GM18520 (cell line): ENCODE data around the gene OPALIN.

ENCODE experiments used
- ATAC-seq: cut with Tn5 transposase; IDR thresholded peaks from one replicate; pipeline ENCODE4 v1.9.1; 2021; ENCODE audit not compliant: unreplicated experiment

OPALIN gene

DNA sequence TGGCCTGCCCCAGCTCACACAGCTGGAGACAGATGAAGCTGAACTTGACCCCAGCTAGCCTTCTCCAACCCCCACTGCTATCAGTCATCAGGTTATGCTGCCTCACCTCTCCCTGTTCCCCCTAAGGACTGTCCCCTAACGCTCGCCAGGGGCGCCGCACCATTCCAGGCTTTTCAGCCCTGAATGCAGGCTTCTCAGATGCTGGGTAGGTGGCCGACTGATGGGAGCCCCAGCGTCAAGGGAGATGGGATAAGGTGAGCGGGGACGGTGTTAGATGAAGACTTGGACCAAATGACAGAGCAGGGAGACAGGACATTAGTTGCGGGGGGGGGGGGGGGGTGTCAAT lies 15.8 kb upstream of the OPALIN start:
- ATAC-seq: no peak

DNA sequence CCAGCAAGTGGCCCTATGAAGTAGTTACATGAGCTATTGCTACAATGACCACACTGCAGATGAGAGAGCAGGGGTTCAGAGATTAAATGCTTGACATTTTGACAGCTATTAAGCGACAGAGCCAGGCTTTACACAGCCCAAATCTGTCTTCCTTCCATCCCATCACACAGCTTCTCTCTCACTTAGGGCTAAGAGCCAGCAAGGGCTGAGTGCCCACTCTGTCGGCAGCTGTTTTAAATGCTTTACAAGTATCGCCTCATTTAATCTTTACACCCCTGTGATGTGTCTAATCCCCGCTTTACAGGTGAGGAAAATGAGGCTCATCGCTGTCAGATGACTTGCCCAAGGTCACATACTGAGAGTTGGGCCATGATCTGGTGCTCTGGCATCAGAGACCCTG lies 15.2 kb upstream of the OPALIN start:
- ATAC-seq: no peak

DNA sequence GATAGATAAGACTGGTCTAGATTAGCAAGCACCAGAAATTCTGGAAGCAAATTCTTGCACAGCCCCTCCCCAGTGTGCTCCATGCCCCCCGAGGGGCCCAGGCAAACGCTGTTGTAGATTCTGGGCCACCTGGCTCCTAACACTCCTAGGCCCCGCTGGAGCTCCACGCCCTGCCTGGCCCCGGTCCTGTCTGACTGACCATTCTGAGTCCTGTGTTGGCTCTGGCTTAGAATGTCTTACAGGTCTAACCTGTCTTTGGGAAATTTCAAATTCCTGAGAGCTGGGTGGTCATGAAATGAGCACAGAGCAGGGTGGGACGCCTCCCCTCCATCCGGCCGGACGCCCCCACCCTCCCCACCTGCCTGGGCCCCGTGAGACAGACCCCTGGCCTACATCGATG lies 12.6 kb upstream of the OPALIN start:
- no peak for ATAC-seq

DNA sequence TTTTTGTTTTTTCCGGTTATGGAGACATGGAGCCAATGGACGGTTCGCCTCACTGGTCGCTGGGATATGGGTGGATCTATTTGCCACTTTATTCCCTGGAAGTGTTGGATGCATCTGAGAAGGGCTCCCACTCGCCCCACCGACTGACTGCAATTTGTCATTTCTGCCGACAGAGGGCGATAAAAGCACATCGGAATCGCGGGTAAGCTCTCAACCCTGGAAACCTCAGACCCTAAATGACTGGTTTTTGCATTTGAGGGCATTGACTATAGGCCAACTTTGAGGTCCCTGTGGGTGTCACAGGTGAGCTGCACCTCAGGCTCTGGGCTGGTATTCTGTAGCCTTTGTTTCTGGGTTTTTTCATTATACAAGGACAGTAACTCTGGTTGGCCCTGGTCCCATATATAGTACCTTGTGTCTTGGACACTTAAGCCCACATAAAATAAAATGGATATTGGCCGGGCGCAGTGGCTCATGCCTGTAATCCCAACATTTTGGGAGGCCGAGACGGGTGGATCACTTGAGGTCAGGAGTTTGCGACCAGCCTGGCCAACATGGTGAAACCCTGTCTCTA lies 11.9 kb upstream of the OPALIN start:
- ATAC-seq: no peak

DNA sequence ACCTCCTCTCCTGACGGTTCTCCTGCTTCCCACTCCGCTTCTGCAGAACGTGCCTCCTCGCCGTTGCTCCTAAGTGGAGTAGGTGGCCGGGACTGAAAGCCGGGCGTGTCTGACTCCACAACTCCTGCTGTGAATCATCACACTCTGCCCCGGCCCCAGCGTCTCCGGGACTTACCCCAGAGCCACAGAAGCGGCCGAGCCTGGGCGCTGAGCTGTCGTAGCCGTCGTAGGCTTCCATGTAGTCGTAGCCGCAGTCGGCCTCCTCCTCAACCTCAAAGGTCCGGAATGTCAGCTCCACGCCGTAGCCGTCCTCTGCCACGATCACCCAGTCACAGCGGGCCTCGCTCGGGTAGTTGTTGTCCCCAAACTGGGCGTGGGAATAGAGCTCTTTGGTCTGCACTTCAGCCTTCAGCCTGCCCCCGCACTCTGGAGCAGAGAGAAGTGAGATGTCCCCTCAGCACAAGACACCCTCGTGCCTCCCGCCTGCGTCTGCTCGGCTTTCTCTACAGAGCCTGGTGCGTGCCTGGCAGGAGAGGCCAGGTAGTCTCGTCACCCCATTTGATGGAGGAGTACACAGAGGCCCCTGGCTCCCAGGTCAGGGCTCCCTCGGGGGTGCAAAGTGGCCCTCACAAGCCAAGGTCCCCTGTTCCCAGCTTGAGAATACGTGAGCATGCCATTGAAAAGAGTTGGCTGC lies 11.2 kb upstream of the OPALIN start:
- no peak for ATAC-seq

DNA sequence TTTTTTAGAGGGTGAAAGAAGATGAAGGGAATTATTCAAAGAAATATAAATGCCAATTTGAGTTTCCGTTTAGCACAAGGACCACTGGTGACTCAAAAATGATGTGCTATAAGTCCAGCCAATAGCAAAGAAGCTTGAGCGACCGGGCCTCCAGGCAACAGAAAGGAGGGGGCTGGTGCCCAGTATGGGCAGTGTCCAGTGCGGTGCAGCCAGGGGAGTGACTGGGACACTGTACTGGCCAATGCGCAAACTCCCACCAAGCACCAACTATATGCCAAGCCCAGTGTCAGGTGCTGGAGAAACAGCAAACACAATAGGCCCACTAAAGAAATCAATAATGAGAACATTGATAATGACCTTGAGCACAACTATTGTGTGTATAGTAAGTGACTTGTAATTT lies 10.2 kb upstream of the OPALIN start:
- no peak for ATAC-seq

DNA sequence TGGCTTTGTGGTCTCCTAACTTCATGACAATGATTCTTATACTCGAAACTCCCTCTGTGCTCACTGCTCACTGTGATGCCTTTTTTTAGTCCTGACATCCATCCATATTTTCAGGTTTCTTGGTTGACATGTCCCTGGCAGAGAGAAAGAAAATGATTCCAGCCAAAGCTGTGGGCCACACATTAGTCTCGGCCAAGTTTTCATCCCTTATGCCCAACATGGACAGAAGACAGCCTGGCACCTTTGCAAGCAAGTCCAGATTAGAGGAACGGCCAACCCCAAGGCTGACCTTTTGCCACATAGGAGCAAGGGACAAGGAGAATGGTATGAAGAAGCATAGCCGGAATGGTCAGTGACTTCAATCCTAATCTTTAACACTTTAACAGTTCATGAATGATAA lies 8.7 kb upstream of the OPALIN start:
- ATAC-seq: no peak

DNA sequence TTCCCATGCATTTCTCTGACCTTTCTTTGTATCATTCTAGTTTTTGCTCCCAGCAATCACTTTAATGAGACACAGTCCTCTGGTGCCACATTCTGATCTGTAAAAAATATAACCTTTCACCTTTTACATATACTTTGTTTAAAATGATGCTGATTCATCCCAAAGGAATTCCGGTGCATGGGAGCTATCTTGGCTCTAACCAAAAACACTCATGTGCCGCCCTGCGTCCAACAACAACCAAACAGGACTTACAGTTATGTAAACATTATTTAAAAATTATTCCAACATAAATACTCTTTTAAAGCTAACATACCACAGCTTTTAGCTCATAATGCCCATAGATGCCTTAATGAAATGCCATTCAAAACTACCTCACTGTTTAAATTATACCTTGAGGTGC lies 7.7 kb upstream of the OPALIN start:
- ATAC-seq: no peak

DNA sequence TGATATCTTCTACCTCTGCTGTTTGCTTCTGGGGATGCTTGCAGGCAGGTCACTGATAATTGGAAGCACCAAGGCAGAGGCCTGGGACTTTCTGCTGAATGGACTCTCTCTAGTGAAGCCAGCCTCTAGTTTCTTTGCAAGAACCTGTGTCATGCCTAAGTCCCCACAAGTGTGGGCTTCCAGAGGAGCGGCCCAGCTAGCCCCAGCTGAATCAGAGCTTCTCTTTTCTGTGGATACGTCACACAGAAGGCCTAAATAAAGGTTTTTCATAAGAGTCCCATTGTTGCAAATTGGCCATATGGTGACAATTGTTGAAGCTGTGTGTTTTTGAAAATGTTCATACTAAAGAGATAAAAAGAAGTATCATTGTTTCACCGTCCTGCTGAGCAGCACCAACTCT lies 6.8 kb upstream of the OPALIN start:
- no peak for ATAC-seq

DNA sequence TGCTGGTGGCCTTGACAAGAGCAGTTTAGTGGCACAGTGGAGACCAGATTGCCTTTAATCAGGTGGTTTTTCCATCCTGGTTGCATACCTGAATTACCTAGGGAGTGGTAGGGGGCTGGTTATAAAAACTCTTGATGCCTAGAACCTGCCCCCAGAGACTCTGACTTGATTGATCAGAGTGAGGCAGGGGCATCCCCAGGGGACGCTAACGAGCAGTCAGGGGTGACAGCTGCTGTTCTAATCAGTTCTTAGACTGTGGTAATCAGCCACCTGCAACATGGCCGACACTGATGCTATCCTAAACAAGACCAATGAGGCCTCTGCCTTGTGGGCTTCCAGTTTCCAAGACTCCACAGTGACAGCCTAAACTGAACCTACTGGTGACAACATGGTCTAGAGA lies 2.0 kb upstream of the OPALIN start:
- no peak for ATAC-seq

GRCh38 chr10:96360331-96360730 lies 1.5 kb upstream of the OPALIN start:
- ATAC-seq: no peak

DNA sequence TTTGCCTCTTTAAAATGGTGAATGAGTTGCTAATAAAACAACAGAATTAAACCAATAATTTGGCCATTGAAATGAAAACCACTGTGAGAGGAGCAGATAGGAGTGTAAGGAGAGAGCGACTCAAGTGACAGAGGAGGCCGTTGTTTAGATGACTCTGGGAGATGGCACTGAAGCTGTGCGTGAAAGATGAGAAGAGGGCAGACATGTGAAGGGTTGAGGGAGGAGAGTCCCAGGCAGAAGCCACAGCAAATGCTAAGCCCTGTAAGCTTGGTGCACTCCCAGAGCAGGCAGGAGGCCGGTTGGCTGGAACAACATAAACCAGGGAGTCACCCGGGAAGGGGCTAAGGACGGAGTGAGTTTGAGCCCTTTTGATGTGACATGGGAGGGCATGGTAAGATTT lies 814 bp upstream of the OPALIN start:
- no peak for ATAC-seq

DNA sequence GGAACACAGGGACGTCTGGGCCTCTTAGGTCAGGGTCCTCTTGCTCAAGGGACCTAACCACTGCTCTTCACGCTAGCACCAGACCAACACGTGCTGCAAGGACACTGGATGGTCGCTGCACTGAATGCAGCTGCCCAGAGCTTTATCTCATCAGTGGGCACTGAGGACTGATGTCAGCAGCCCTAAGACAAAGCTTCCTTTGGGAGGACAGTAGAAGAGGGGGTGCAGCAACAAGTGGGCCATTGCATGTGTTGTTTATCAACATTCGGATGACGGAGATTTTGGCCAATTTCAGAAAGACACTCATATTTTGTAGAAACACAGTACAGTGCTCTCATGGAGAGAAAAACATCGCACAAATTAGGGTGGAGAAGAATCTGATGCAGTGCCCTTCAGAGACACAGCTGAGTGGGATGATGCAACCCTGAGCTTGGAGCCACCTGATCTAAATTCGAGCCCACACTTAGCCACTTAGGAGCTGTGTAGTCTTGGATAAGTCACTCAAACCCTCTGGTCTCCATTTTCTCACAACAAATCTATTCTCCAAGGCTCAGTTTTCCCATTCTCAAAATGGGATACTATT lies 1.7 kb downstream of the OPALIN start:
- ATAC-seq: no peak

GRCh38 chr10:96352582-96352981 lies 6.2 kb downstream of the OPALIN start:
- no peak for ATAC-seq

DNA sequence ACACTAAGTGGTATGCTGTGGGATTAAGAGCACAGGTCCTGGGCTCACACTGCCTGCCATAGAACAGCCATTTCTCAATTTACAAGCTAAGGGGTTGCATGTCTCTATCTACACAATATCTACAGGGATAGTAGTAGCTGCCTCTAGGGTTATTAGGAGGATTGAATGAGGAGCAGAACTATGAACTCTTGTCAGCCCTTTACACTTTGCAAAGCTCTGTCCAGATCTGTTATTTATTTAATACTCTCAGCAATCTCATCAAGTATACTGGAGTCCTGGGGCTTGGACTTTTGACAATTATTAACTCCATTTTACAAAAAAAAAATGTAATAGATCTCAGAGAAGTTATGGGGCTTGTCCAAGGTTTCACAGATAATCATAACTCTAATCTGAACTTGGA lies 6.8 kb downstream of the OPALIN start:
- ATAC-seq: no peak

- no peak for ATAC-seq
Measured at GRCh38 chr10:96346295-96346694, 12.5 kb downstream of the OPALIN start.

- no peak for ATAC-seq
Measured at GRCh38 chr10:96345222-96345621, 13.6 kb downstream of the OPALIN start.

DNA sequence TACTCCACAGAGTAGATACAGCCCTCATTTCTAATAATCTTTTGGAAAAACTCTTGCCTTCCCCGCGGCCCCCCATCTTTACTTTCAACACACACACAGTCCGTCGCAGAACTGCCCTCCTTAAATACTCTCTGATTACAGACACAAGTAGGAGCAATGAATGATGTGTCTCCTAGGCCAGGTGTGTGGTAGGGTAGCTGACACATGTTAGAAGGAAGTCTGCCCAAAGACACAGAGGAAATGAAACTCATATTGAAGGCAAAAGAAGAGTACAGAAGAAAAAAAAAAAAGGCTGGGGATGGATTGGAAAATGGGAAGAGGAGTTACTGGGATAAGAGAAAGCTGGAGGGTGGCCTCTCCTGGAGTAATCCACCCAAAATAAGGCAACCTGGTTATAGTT lies 14.6 kb downstream of the OPALIN start:
- ATAC-seq: no peak

DNA sequence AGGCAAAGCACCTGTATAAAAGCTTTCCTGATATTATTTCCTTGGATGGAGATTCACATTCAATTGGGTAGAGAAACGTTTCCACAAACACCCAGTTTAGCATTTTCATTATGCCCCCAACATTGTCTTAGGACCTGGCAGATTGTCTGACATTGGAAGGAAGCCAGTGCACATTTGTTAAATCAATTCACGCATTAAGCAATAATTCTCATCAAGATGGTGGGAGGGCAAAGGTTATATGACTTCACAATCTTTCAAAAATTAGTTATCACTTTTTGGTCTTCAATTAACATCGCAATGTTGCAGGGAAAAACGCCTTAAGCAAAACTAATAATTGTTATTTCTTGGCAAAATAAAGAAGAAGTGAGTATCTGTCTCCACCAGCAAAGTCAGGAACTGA lies 16.4 kb downstream of the OPALIN start:
- no peak for ATAC-seq

GRCh38 chr10:96341219-96342182 lies 17.3 kb downstream of the OPALIN start:
- ATAC-seq: no peak

DNA sequence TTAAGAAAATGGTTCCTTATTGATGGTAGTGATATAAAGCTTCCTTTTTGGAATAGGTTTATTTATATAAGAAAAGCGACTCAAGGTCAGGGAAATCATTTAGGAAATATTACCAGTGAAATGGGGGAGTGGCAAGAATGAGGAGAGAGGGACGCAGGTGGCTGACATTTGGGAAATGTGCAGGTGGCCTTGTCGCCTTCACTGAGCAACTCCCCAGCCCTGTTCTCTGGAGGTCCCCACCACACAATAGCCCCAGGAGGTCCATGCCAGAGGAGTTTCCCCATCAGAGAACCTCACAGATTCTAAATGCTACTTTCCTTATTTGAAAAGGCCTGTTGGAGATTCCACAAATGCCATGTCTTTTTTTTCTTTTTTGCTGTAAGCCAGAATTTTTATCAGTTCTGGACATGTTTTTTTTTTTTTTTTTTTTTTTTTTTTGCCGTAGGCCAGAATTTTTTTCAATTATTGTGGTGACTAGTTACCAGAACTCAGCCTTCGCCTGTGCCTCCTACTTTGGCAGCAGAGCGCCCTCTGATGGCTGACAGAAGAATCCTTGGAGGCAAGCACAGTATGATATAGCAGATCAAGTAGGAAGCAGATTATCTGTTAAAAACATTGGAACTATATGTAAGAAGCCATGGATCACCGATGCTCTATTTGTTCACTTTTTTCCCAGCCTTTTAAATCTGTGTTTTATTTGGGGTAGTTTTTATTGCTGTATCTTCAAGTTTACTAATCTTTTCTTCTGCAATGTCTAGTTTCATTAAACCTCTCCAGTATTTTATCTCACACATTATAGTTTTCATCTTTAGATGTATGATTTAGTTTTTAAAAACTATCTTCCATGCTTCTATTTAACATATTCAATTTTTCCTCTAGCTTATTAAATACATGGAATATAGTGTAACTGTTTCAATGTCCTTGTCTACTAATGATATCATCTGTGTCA lies 18.6 kb downstream of the OPALIN start:
- ATAC-seq: no peak
